Measurements from ENCODE around the gene LMCD1. TPM values are rescaled to one million over a fixed set of nuclear protein-coding genes. Genes with fewer than 3 reads are reported as not detected.

Gene LMCD1
- polyA plus RNA-seq, 1 of the 3 experiments (the other 2 are of a cell fraction) = 23.6 TPM

GRCh38 chr3:8504611-8504973, 3.0 kb downstream of the LMCD1 start:
- Histone ChIP-seq H3K36me3 (replicated peaks in 1 of 2; ENCODE audit: control insufficient read depth in 1 of 2, insufficient read depth in 2 of 2, low read length in 1 of 2) (peaks cover 0 to 13% of the 10 kb centered on the region in 2 experiments), H3K79me2 (ENCODE audit: insufficient read depth) (no peaks in the 10 kb centered on the region), H3K9me2 (no peaks in the 10 kb centered on the region), H3K27ac (ENCODE audit: low read depth in 2 of 2, low read length in 1 of 2) (peak overlapping the region in 1 of 2 experiments; percentile 74; a peak in 1 of 4 replicates), H3K4me1 (ENCODE audit: control insufficient read depth in 1 of 2, insufficient read depth in 2 of 2, low read depth in 1 of 2, low read length in 1 of 2) (peaks cover 24 to 46% of the 10 kb centered on the region in 2 experiments), H3K27me3 (ENCODE audit: insufficient read depth) (no peaks in the 10 kb centered on the region), H3F3A (replicated peaks; ENCODE audit: insufficient read depth) (peaks cover 21% of the 10 kb centered on the region), H3K9ac (no peak overlapping the region), H3K4me2 (no peak overlapping the region), H4K20me1 (ENCODE audit: insufficient read depth) (no peaks in the 10 kb centered on the region), H3K9me3 (no peaks in the 10 kb centered on the region), H2AFZ (ENCODE audit: low read depth) (no peak overlapping the region), H3K4me3 (ENCODE audit: low read depth in 2 of 2, low read length in 1 of 2) (peak overlapping the region in 1 of 2 experiments; percentile 3; a peak in 2 of 4 replicates)
- WGBS (ENCODE audit: low lambda C conversion rate) = 87% methylated on average over 4 of the region's 4 CpGs
- DNase-seq = no peak
- TF ChIP-seq RFX5 (IDR thresholded peaks at IDR 0.05; ENCODE audit: low read length) (no peak), TCF12 (IDR thresholded peaks at IDR 0.05) (no peak), MXI1 (IDR thresholded peaks at IDR 0.05; ENCODE audit: low read depth, low read length) (no peak), SMC3 (IDR thresholded peaks at IDR 0.05; ENCODE audit: low read depth, low read length) (no peak), GABPA (IDR thresholded peaks at IDR 0.05; ENCODE audit: low read depth) (no peak), NFIC (IDR thresholded peaks at IDR 0.05; ENCODE audit: borderline replicate concordance) (no peak), TEAD4 (IDR thresholded peaks at IDR 0.05; ENCODE audit: borderline replicate concordance, insufficient read depth) (no peak), RXRA (IDR thresholded peaks at IDR 0.05; ENCODE audit: borderline replicate concordance, low read depth) (no peak), ELF1 (IDR thresholded peaks at IDR 0.05) (no peak), NRF1 (IDR thresholded peaks at IDR 0.05; ENCODE audit: low read depth, low read length) (no peak), RAD21 (IDR thresholded peaks at IDR 0.05; ENCODE audit: low read length) (no peak), CHD2 (IDR thresholded peaks at IDR 0.05; ENCODE audit: low read length, partially characterized antibody) (no peak), ZBTB33 (IDR thresholded peaks at IDR 0.05; ENCODE audit: borderline replicate concordance, low read depth) (no peak)
- TF ChIP-seq, protein P1, sequence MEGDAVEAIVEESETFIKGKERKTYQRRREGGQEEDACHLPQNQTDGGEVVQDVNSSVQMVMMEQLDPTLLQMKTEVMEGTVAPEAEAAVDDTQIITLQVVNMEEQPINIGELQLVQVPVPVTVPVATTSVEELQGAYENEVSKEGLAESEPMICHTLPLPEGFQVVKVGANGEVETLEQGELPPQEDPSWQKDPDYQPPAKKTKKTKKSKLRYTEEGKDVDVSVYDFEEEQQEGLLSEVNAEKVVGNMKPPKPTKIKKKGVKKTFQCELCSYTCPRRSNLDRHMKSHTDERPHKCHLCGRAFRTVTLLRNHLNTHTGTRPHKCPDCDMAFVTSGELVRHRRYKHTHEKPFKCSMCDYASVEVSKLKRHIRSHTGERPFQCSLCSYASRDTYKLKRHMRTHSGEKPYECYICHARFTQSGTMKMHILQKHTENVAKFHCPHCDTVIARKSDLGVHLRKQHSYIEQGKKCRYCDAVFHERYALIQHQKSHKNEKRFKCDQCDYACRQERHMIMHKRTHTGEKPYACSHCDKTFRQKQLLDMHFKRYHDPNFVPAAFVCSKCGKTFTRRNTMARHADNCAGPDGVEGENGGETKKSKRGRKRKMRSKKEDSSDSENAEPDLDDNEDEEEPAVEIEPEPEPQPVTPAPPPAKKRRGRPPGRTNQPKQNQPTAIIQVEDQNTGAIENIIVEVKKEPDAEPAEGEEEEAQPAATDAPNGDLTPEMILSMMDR (IDR thresholded peaks at IDR 0.05) = no peak
- ChIA-PET POLR2A (no interaction called here), CTCF (interaction anchor here (0.9 to 2.4 kb wide), 3 partner anchors 9 to 103 kb away, joined by 3 to 9 read pairs (median 4); no protein-coding TSS in a partner anchor)

DNA sequence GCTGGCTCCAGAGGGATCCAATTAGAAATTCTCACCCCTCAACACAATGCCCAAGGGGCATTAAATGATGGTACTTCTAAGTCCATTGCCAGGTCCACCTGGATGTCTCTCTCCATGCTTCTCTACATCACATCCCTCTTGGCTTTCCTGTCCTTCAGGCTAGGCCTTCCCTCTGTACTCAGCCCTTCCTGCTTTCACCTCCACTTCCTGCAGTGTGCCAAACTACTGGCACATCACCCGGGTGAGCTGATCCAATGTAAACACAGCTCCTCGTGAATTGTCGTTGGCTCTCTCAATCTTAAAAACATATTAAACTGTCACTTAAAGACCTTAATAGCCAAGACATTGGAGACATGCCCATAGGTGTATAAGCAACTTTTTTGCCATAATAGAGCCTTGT, 4.0 kb downstream of the LMCD1 start:
- Histone ChIP-seq H3K4me1 (ENCODE audit: control insufficient read depth in 1 of 2, insufficient read depth in 2 of 2, low read depth in 1 of 2, low read length in 1 of 2) (peaks cover 20 to 44% of the 10 kb centered on the region in 2 experiments; a peak in 3 of 4 replicates), H3K9me2 (no peaks in the 10 kb centered on the region), H3K9me3 (no peaks in the 10 kb centered on the region), H3F3A (replicated peaks; ENCODE audit: insufficient read depth) (peaks cover 14% of the 10 kb centered on the region), H3K36me3 (replicated peaks in 1 of 2; ENCODE audit: control insufficient read depth in 1 of 2, insufficient read depth in 2 of 2, low read length in 1 of 2) (peaks cover 0 to 13% of the 10 kb centered on the region in 2 experiments), H4K20me1 (ENCODE audit: insufficient read depth) (no peaks in the 10 kb centered on the region), H3K9ac (peak overlapping the region; percentile 31; the same call in 1 of the 2 replicates), H3K27me3 (ENCODE audit: insufficient read depth) (no peaks in the 10 kb centered on the region), H3K4me3 (ENCODE audit: low read depth in 2 of 2, low read length in 1 of 2) (no peak overlapping the region), H3K27ac (ENCODE audit: low read depth in 2 of 2, low read length in 1 of 2) (peak overlapping the region; percentile 68 to 70), H3K4me2 (peak overlapping the region; percentile 55; the same call in 1 of the 2 replicates), H2AFZ (ENCODE audit: low read depth) (no peak overlapping the region), H3K79me2 (ENCODE audit: insufficient read depth) (no peaks in the 10 kb centered on the region)
- DNase-seq = no peak
- 29% methylated on average over 3 of the region's 3 CpGs for WGBS (ENCODE audit: low lambda C conversion rate)
- ChIA-PET CTCF (interaction anchor here (0.7 to 2.4 kb wide), 3 partner anchors 61 to 102 kb away, joined by 3 to 9 read pairs (median 7); no protein-coding TSS in a partner anchor), POLR2A (no interaction called here)
- TF ChIP-seq REST (IDR thresholded peaks at IDR 0.05; ENCODE audit: low read depth, low read length) (no peak), TAF1 (IDR thresholded peaks at IDR 0.05; ENCODE audit: borderline replicate concordance, low read depth, low read length) (no peak), MEF2A (IDR thresholded peaks at IDR 0.05; ENCODE audit: borderline replicate concordance, low read depth) (no peak), RFX5 (IDR thresholded peaks at IDR 0.05; ENCODE audit: low read length) (no peak)
- TF ChIP-seq, protein P2, sequence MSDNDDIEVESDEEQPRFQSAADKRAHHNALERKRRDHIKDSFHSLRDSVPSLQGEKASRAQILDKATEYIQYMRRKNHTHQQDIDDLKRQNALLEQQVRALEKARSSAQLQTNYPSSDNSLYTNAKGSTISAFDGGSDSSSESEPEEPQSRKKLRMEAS (IDR thresholded peaks at IDR 0.05; ENCODE audit: low read depth) = no peak
- TF ChIP-seq, protein P1 (IDR thresholded peaks at IDR 0.05) = no peak
